NCI-H2196 treated with DMSO at 0.1 percent for 48 hours (cell line): ENCODE data around the gene NFIC.
"Not testable (repeated sequence)": the region's sequence is repeated elsewhere in the genome, so short reads cannot be mapped to it uniquely, and the experiment has no call there.

Experiments used
- DNase-seq: peaks from one replicate; lab custom pipeline; 2025; ENCODE audit not compliant: unreplicated experiment; lab: John Stamatoyannopoulos, UW

NFIC gene

GRCh38 chr19:3448616-3449334 lies 82.4 kb downstream of the NFIC start:
- DNase-seq: no peak

- peak; percentile 32 for DNase-seq
Measured at GRCh38 chr19:3450796-3451411, 84.5 kb downstream of the NFIC start.

GRCh38 chr19:3451451-3451866 lies 85.1 kb downstream of the NFIC start:
- no peak for DNase-seq

- no peak for DNase-seq
Measured at GRCh38 chr19:3452171-3452941, 86.0 kb downstream of the NFIC start.

- DNase-seq: not testable (repeated sequence)
Measured at GRCh38 chr19:3452942-3453214, 86.5 kb downstream of the NFIC start.

- DNase-seq: no peak
Measured at GRCh38 chr19:3453840-3454239, 87.5 kb downstream of the NFIC start.

- no peak for DNase-seq
Measured at GRCh38 chr19:3454656-3455392, 88.4 kb downstream of the NFIC start.

GRCh38 chr19:3455393-3455955 lies 89.1 kb downstream of the NFIC start:
- DNase-seq: no peak

GRCh38 chr19:3455960-3456601 lies 89.7 kb downstream of the NFIC start:
- no peak for DNase-seq

- no peak for DNase-seq
Measured at GRCh38 chr19:3456925-3457527, 90.6 kb downstream of the NFIC start.

- no peak for DNase-seq
Measured at GRCh38 chr19:3457528-3458228, 91.3 kb downstream of the NFIC start.

- DNase-seq: no peak
Measured at GRCh38 chr19:3458229-3459088, 92.1 kb downstream of the NFIC start.

- DNase-seq: peak; percentile 55
Measured at GRCh38 chr19:3459089-3459881, 92.9 kb downstream of the NFIC start.

- no peak for DNase-seq
Measured at GRCh38 chr19:3459965-3460582, 93.7 kb downstream of the NFIC start.

GRCh38 chr19:3462991-3463713 lies 96.8 kb downstream of the NFIC start:
- DNase-seq: no peak

GRCh38 chr19:3463714-3464586 lies 97.6 kb downstream of the NFIC start:
- DNase-seq: no peak
